K562 (cell line): Measurements from ENCODE around the gene HSPA4. TPM values are rescaled to one million over a fixed set of nuclear protein-coding genes. Genes with fewer than 3 reads are reported as not detected.

Experiments
- ZNF347 ChIP-seq: fragments of 450-650 bp; formaldehyde crosslinking; IDR thresholded peaks from 2 replicates; pipeline ENCODE4 v1.4.0; 2020; ENCODE audit warnings: low read depth, mild to moderate bottlenecking, moderate library complexity
- ZNF778 ChIP-seq: fragments of 450-650 bp; formaldehyde crosslinking; IDR thresholded peaks from 2 replicates; pipeline ENCODE4 v1.4.0; 2020; ENCODE audit warnings: mild to moderate bottlenecking, moderate library complexity
- polyA plus RNA-seq, 8 experiments: library from polyadenylated mRNA; depleted of rRNA in 4 of 8; stranded (reverse) in 5 of 8; unstranded in 3 of 8; fragments of >200 nt; fragmentation: Nextera tagmentation in 2 of 8; fragmentation: Illumina TruSeq in 1 of 8; extraction: Ambion mirVana in 2 of 8; extraction: Trizol in 1 of 8; gene quantifications; 2 replicates each; pipeline versions ENCODE4 v1.2.1 to v1.2.3, GENCODE V29; 2011 to 2014; ENCODE audit warnings: inconsistent platforms in 1 of 8, missing spikeins in 1 of 8
- total RNA-seq, 7 experiments: library from RNA; depleted of rRNA in 6 of 7; stranded (reverse); fragments of >200 nt in 6 of 7; fragmentation: Illumina TruSeq in 2 of 7; extraction: Trizol in 2 of 7; gene quantifications; 2 replicates each; pipeline versions ENCODE4 v1.2.1 to v1.2.3, GENCODE V29; 2011 to 2021; ENCODE audit warnings: low replicate concordance in 1 of 7
- TF ChIP-seq, protein P1 (sequence below): sonication (generic); formaldehyde crosslinking; IDR thresholded peaks from 2 replicates; pipeline ENCODE4 v1.8.1; 2023; ENCODE audit warnings: mild to moderate bottlenecking, missing genetic modification reagents
- TF ChIP-seq, protein P2 (sequence below), 2 experiments: fragments of 450-650 bp in 1 of 2; sonication (generic) in 1 of 2; formaldehyde crosslinking; conservative IDR thresholded peaks; 2 replicates each; pipeline versions ENCODE4 v1.4.0 to v1.8.1; 2020 to 2022; ENCODE audit warnings: mild to moderate bottlenecking in 1 of 2, missing genetic modification reagents in 1 of 2
- TF ChIP-seq, protein P3 (sequence below): fragments of 450-650 bp; IDR thresholded peaks from 2 replicates; pipeline ENCODE4 v1.6.1; 2016; ENCODE audit warnings: borderline replicate concordance

The HSPA4 gene
- total and polyA plus RNA-seq, 9 of the 15 experiments (the other 6 are each of a cell fraction or from before 2014, with no cell fraction given): 90.3 to 286 (median 148) TPM

DNA sequence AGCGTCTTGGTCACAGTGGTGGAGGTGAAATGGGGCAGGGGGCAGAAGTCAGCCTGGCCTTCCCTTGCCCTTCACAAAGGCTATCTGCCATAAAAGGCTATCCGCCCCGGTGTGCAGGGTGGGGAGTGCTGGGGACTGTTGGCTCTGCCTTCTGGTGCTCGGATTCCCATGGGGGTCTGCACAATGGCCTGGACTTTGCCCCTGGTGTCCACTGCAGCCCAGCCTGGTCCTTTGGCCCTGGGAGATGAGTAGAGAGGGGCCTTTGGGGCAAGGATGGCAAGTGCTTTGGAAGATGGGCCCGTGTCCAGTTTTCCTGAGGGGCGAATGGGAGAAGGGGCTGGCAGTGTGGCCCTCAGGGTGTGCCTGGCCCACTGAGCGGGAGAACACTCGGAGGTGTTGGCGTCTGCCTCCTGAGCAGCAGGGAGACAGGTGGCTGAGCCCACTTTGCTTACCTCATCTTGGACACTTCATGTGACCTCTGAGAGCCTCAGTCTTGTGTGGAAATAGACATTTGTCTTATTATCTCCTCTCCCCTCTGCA, 69.9 kb downstream of the HSPA4 start (continued):
- TF ChIP-seq, protein P1, sequence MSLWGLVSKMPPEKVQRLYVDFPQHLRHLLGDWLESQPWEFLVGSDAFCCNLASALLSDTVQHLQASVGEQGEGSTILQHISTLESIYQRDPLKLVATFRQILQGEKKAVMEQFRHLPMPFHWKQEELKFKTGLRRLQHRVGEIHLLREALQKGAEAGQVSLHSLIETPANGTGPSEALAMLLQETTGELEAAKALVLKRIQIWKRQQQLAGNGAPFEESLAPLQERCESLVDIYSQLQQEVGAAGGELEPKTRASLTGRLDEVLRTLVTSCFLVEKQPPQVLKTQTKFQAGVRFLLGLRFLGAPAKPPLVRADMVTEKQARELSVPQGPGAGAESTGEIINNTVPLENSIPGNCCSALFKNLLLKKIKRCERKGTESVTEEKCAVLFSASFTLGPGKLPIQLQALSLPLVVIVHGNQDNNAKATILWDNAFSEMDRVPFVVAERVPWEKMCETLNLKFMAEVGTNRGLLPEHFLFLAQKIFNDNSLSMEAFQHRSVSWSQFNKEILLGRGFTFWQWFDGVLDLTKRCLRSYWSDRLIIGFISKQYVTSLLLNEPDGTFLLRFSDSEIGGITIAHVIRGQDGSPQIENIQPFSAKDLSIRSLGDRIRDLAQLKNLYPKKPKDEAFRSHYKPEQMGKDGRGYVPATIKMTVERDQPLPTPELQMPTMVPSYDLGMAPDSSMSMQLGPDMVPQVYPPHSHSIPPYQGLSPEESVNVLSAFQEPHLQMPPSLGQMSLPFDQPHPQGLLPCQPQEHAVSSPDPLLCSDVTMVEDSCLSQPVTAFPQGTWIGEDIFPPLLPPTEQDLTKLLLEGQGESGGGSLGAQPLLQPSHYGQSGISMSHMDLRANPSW (CRISPR knock-in tag): no peak
- TF ChIP-seq, protein P2, sequence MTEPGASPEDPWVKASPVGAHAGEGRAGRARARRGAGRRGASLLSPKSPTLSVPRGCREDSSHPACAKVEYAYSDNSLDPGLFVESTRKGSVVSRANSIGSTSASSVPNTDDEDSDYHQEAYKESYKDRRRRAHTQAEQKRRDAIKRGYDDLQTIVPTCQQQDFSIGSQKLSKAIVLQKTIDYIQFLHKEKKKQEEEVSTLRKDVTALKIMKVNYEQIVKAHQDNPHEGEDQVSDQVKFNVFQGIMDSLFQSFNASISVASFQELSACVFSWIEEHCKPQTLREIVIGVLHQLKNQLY (CRISPR knock-in tag; conservative IDR thresholded peaks at IDR 0.05): no peak
- TF ChIP-seq ZNF778 (CRISPR knock-in tag) (no peak), ZNF347 (CRISPR knock-in tag) (no peak)
- TF ChIP-seq, protein P3, sequence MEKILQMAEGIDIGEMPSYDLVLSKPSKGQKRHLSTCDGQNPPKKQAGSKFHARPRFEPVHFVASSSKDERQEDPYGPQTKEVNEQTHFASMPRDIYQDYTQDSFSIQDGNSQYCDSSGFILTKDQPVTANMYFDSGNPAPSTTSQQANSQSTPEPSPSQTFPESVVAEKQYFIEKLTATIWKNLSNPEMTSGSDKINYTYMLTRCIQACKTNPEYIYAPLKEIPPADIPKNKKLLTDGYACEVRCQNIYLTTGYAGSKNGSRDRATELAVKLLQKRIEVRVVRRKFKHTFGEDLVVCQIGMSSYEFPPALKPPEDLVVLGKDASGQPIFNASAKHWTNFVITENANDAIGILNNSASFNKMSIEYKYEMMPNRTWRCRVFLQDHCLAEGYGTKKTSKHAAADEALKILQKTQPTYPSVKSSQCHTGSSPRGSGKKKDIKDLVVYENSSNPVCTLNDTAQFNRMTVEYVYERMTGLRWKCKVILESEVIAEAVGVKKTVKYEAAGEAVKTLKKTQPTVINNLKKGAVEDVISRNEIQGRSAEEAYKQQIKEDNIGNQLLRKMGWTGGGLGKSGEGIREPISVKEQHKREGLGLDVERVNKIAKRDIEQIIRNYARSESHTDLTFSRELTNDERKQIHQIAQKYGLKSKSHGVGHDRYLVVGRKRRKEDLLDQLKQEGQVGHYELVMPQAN: no peak
